Activated B cell treated with CpG ODN at 0.5 μM for 24 hours (primary cell): ENCODE data around the gene TBCA. TPM values are rescaled to one million over a fixed set of nuclear protein-coding genes. Genes with fewer than 3 reads are reported as not detected.

Source experiments
- ATAC-seq: fragments of 200-7000 bp; cut with Tn5 transposase; one replicate; pipeline ENCODE4 v1.10.0; 2021; ENCODE audit warnings: low read depth, mild to moderate bottlenecking, moderate library complexity
- CTCF ChIA-PET: fragments of 350-600 bp; sonication (Branson Sonifier 250); formaldehyde crosslinking; loops from one replicate; lab custom pipeline; 2021; ENCODE audit warnings: antibody characterized with exemption; lab: Charles Lee
- POLR2A ChIA-PET: fragments of 350-600 bp; sonication (Branson Sonifier 250); formaldehyde crosslinking; loops from one replicate; lab custom pipeline; 2021; ENCODE audit warnings: antibody characterized with exemption; lab: Charles Lee
- DNase-seq: peaks from one replicate; pipeline ENCODE4 v3.0.0; 2022
- H3K27ac Mint-ChIP-seq: one replicate; pipeline ENCODE4 v1.8.0; 2020; ENCODE audit warnings: mixed read lengths
- H3K27me3 Mint-ChIP-seq: one replicate; pipeline ENCODE4 v1.8.0; 2021; ENCODE audit warnings: mixed read lengths
- H3K36me3 Mint-ChIP-seq: one replicate; pipeline ENCODE4 v1.8.0; 2021; ENCODE audit warnings: low read depth, mixed read lengths
- H3K4me1 Mint-ChIP-seq: one replicate; pipeline ENCODE4 v1.8.0; 2021; ENCODE audit warnings: mixed read lengths
- H3K4me3 Mint-ChIP-seq: one replicate; pipeline ENCODE4 v1.8.0; 2020; ENCODE audit warnings: mild to moderate bottlenecking, mixed read lengths
- H3K9me3 Mint-ChIP-seq: one replicate; pipeline ENCODE4 v1.8.0; 2020; ENCODE audit warnings: mixed read lengths
- intact Hi-C: fragments of 100-400 bp; cut with micrococcal nuclease; formaldehyde crosslinking; loops from one replicate; pipeline ENCODE4 v1.15.1; 2024
- total RNA-seq: library from RNA; stranded (reverse); gene quantifications from 2 replicates; pipeline ENCODE4 v1.2.3, GENCODE V29; 2022
- TF ChIP-seq, protein P1 (sequence below): fragments of 200-600 bp; IDR thresholded peaks from one replicate; pipeline ENCODE4 v1.8.0; 2022; ENCODE audit warnings: antibody characterized with exemption, mild to moderate bottlenecking

TBCA gene
- total RNA-seq, 1 donor from 2014 or later, result 113 TPM

GRCh38 chr5:77770293-77771005, 5.7 kb downstream of the TBCA start:
- Mint-ChIP-seq H3K36me3 (peaks cover 46% of the 10 kb centered on the region), H3K4me1 (peaks cover 54% of the 10 kb centered on the region), H3K4me3 (no peak overlapping the region), H3K9me3 (no peaks in the 10 kb centered on the region), H3K27ac (no peak overlapping the region), H3K27me3 (no peaks in the 10 kb centered on the region)
- ChIA-PET POLR2A (interaction anchor here (0.5 kb wide), 1 partner anchor 83 kb away, joined by 3 read pairs; no protein-coding TSS in a partner anchor), CTCF (no interaction called here)
- DNase-seq (no peak), ATAC-seq (no peak)
- TF ChIP-seq, protein P1, sequence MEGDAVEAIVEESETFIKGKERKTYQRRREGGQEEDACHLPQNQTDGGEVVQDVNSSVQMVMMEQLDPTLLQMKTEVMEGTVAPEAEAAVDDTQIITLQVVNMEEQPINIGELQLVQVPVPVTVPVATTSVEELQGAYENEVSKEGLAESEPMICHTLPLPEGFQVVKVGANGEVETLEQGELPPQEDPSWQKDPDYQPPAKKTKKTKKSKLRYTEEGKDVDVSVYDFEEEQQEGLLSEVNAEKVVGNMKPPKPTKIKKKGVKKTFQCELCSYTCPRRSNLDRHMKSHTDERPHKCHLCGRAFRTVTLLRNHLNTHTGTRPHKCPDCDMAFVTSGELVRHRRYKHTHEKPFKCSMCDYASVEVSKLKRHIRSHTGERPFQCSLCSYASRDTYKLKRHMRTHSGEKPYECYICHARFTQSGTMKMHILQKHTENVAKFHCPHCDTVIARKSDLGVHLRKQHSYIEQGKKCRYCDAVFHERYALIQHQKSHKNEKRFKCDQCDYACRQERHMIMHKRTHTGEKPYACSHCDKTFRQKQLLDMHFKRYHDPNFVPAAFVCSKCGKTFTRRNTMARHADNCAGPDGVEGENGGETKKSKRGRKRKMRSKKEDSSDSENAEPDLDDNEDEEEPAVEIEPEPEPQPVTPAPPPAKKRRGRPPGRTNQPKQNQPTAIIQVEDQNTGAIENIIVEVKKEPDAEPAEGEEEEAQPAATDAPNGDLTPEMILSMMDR, result no peak
- intact Hi-C loops, result loop anchor here (10.0 kb wide), 2 partner anchors 736 to 1366 kb away; partner anchors contain the start of genes AGGF1 and IQGAP2

DNA sequence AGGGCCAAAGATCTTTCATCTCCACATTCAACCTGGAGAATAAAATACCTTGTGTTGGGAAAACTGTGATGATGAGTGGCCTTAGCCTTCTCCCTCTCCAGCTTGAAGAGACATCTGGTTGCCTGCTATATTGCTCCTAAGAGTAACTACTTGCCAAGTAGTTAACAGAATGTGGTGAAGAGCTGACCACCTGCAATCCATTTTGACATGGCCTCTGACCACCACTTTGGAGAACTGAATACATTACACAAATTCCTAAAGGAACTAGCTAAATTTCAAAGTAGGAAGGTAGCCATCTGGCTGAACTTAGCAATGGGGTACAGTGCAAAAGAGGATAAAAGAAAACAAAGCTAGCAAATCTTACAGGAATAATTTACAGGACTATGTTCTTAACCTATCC, 7.2 kb downstream of the TBCA start:
- H3K27me3 Mint-ChIP-seq, result no peaks in the 10 kb centered on the region
- H3K4me1 Mint-ChIP-seq, result peaks cover 46% of the 10 kb centered on the region
- CTCF ChIA-PET, result no interaction called here
- H3K27ac Mint-ChIP-seq, result no peak overlapping the region
- no peaks in the 10 kb centered on the region for H3K9me3 Mint-ChIP-seq
- no peak for DNase-seq
- no peak for ATAC-seq
- POLR2A ChIA-PET, result no interaction called here
- no peak overlapping the region for H3K4me3 Mint-ChIP-seq
- intact Hi-C loops, result no loop called here
- TF ChIP-seq, protein P1, result no peak
- H3K36me3 Mint-ChIP-seq, result peaks cover 47% of the 10 kb centered on the region

DNA sequence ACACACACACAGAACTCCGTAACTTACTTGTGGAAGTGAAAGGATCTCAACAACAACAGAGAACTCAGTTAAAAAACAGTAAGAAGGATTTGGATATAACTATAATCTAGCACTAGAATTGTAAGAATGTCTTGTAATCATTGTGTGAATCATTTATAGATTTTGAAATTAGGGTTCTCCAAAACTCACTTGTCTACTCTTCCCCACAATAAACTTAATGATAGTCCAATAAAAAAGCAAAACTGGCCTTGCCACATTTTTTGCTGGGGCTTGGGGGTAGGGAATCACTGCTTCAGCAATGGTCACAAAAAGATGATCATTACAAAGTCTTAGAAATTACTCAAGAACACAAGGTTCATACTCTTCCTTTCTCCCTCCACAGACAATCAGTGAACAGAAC, 8.8 kb downstream of the TBCA start:
- Mint-ChIP-seq H3K4me1 (peaks cover 33% of the 10 kb centered on the region), H3K27ac (no peak overlapping the region), H3K27me3 (no peaks in the 10 kb centered on the region), H3K36me3 (peaks cover 47% of the 10 kb centered on the region), H3K9me3 (no peaks in the 10 kb centered on the region), H3K4me3 (no peak overlapping the region)
- POLR2A ChIA-PET, result no interaction called here
- intact Hi-C loops, result no loop called here
- CTCF ChIA-PET, result no interaction called here
- TF ChIP-seq, protein P1, result no peak
- DNase-seq, result no peak
- ATAC-seq, result no peak

- intact Hi-C loops, result no loop called here
- Mint-ChIP-seq H3K36me3 (peaks cover 49% of the 10 kb centered on the region), H3K9me3 (no peaks in the 10 kb centered on the region), H3K4me3 (no peak overlapping the region), H3K27me3 (no peaks in the 10 kb centered on the region), H3K4me1 (peaks cover 26% of the 10 kb centered on the region), H3K27ac (no peak overlapping the region)
- DNase-seq, result no peak
- no peak for ATAC-seq
- ChIA-PET POLR2A (no interaction called here), CTCF (no interaction called here)
- TF ChIP-seq, protein P1, result no peak
These were observed 14.5 kb downstream of the TBCA start for GRCh38 chr5:77761606-77762005.

DNA sequence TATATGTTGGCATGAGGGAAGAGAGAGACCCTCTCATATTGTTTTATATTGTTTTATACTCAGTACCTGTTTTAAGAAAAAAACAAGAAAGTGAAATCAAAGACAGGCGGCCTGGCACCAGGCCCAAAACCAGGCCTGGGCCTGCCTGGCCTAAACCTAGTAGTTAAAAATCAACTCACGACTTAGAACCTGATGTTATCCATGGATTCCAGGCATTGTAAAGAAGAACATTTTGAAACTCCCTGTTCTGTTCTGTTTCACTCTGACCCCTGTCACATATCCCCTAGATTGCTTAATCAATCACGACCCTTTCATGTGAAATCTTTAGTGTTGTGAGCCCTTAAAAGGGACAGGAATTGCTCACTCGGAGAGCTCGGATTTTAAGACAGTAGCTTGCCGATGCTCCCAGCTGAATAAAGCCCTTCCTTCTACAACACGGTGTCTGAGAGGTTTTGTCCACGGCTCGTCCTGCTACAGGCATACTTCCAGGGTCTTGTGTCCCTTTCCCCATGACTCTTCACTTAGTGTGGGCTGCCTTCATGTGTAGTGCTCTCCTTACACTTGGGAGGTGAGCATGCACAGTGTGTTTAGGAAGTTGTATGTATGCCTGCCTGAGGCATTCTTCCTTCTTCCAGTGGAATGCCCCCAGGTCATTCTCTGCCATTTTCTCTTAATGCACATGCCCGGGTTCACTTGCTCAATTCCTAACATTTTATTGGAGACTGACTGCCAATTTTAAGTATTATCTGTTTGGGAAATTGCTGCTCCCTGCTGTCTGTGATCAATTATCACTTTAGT, 17.8 kb downstream of the TBCA start:
- no peaks in the 10 kb centered on the region for H3K9me3 Mint-ChIP-seq
- intact Hi-C loops, result no loop called here
- ChIA-PET POLR2A (no interaction called here), CTCF (no interaction called here)
- H3K27me3 Mint-ChIP-seq, result no peaks in the 10 kb centered on the region
- ATAC-seq (no peak), DNase-seq (no peak)
- peaks cover 25% of the 10 kb centered on the region for H3K4me1 Mint-ChIP-seq
- no peak overlapping the region for H3K4me3 Mint-ChIP-seq
- no peak overlapping the region for H3K27ac Mint-ChIP-seq
- TF ChIP-seq, protein P1, result no peak
- H3K36me3 Mint-ChIP-seq, result peaks cover 39% of the 10 kb centered on the region
